Fibroblast of the aortic adventitia (primary cell): ENCODE data around the gene GPC6. TPM values are rescaled to one million over a fixed set of nuclear protein-coding genes. Genes with fewer than 3 reads are reported as not detected.

ENCODE experiments used
- DNase-seq: peaks from one replicate; pipeline ENCODE4 v3.0.0-alpha.2; 2010; ENCODE audit warnings: low read depth
- H3K4me3 ChIP-seq: 2 replicates; pipeline ENCODE4 v1.5.1; 2011; ENCODE audit warnings: low read depth, mild to moderate bottlenecking, control low read depth, low read length, moderate library complexity
- total RNA-seq: library from RNA; depleted of rRNA; stranded (reverse); fragments of >200 nt; gene quantifications from 2 replicates; pipeline ENCODE4 v1.2.3, GENCODE V29; 2012; ENCODE audit warnings: low replicate concordance
- TF ChIP-seq, protein P1 (sequence below): IDR thresholded peaks from 2 replicates; pipeline ENCODE4 v1.5.1; 2011; ENCODE audit warnings: mild to moderate bottlenecking, low read length, control low read depth, inconsistent platforms; ENCODE audit not compliant: insufficient read depth

Gene GPC6
- total RNA-seq, 1 donor, result 92.6 TPM

DNA sequence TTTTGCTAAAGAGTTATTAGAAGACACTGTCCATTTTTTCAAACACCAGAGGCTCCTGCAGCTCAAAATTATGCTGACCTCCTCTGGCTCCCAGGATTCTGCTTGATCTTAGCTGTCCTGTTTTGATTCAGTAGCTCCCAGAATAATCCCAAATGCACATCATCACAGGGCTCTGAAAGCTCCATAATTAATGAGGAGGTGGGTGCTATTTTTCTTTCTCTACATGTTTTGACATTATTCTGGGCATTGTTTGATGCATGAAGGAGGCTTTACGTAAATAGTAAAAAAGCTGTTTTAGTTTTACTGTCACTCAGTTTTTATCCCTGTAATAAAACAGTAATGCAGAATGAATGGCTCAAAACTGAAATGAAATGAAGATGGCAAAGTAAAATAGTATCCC is 757.4 kb downstream of the GPC6 start:
- DNase-seq, result no peak
- H3K4me3 ChIP-seq, result no peak overlapping the region
- TF ChIP-seq, protein P1, sequence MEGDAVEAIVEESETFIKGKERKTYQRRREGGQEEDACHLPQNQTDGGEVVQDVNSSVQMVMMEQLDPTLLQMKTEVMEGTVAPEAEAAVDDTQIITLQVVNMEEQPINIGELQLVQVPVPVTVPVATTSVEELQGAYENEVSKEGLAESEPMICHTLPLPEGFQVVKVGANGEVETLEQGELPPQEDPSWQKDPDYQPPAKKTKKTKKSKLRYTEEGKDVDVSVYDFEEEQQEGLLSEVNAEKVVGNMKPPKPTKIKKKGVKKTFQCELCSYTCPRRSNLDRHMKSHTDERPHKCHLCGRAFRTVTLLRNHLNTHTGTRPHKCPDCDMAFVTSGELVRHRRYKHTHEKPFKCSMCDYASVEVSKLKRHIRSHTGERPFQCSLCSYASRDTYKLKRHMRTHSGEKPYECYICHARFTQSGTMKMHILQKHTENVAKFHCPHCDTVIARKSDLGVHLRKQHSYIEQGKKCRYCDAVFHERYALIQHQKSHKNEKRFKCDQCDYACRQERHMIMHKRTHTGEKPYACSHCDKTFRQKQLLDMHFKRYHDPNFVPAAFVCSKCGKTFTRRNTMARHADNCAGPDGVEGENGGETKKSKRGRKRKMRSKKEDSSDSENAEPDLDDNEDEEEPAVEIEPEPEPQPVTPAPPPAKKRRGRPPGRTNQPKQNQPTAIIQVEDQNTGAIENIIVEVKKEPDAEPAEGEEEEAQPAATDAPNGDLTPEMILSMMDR, result no peak

DNA sequence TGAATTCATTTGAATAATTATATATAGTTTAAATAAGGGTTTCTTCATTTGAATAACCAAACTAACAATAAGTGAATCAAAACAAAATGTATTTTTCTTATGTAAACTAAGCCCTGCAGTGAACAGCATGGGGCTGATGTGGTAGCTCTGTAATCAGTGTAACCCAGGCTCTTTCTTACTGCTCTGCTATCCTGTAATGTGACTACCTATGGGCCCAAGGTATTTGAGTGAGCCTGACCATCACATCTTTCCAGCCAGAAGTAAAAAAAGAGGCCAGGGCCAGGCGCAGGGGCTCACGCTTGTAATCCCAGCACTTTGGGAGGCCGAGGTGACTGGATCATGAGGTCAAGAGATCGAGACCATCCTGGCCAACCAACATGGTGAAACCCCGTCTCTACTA is 758.3 kb downstream of the GPC6 start:
- H3K4me3 ChIP-seq, result no peak overlapping the region
- DNase-seq, result no peak
- TF ChIP-seq, protein P1, result no peak

DNA sequence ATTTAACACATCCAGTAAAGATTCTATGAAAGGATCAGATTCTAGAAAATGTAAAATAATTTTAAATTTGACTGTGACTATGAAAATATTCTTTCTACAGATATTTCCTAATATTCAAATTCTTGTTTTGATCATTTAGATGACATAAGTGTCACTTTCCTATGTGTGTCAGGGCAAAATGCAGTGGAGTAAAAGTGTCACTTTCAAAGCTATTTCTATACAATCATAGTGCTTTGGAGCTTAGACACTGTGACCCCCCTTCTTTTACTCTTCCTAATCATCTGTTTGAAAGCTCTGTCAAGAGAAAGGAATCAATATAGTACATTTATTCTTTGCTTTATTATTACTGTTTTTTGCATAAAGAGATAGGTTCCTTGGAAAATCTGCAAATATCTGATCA is 760.9 kb downstream of the GPC6 start:
- no peak for DNase-seq
- TF ChIP-seq, protein P1, result no peak
- H3K4me3 ChIP-seq, result no peak overlapping the region

GRCh38 chr13:93991569-93991968 is 765.0 kb downstream of the GPC6 start:
- TF ChIP-seq, protein P1, result no peak
- H3K4me3 ChIP-seq, result no peak overlapping the region
- no peak for DNase-seq

DNA sequence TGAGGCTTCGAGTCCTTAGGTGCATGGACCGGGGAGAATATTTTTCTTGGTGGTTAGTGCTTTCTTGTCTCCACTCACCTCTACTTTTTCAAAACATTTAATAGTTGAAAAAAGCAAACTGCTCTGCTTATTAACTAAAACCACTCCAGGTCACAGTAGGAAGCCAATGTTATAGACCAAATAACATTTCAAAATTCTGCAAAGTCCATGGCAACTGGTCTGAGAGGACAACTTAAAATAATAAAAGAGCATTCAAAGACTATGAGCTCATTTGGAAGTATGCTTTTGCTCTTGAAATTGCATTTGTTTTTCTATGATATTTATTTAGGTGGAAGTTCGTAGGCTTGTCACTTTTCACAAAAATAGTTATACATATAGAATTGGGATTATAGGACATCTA is 769.9 kb downstream of the GPC6 start:
- TF ChIP-seq, protein P1, result no peak
- no peak for DNase-seq
- H3K4me3 ChIP-seq, result no peak overlapping the region

DNA sequence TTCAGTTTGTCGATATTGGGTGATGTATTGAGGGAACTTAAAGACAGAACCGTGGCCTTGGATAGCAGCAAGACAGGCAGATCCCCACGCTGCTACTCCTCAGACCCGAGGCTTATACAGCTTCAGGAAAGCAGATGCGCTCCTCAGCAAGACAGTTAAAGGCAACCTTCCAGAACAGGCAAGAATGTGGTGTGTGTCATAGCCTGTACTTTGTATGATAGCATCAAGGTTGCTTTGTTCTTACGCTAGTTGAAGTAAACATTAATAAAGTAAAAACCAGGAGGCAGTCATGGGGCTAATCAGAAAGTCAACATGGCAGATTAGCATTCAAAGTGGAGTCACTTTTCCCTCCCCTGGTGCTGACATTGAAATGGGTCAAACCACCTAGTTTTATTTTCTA is 779.7 kb downstream of the GPC6 start:
- no peak overlapping the region for H3K4me3 ChIP-seq
- TF ChIP-seq, protein P1, result no peak
- DNase-seq, result no peak

DNA sequence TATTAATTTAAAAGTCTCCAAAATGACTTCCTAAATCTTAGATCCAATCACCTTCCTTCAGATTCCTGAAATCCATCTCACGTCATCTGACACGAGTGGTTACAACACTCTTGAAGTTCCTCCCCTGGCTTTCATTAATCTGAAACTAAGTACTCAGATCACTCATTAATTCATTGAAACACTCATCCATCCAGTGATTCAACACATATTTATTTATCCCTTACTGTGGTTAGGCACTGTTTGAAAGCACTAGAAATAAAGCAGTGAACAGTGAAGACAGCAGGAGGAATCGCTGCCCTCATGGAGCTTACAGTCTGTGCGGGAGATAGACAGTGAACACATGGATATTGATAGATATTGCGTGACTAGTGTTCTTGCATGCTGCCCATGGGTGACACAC is 780.5 kb downstream of the GPC6 start:
- TF ChIP-seq, protein P1, result no peak
- H3K4me3 ChIP-seq, result no peak overlapping the region
- DNase-seq, result no peak
